ENCODE data around the gene UFD1. TPM values are rescaled to one million over a fixed set of nuclear protein-coding genes. Genes with fewer than 3 reads are reported as not detected.

Gene UFD1
- total and polyA plus RNA-seq, 12 donors, result 31.5 to 79.4 (median 43.5) TPM

GRCh38 chr22:19466848-19467752 lies 11.9 kb downstream of the UFD1 start:
- ATAC-seq, result no peak
- TF ChIP-seq, protein P1, sequence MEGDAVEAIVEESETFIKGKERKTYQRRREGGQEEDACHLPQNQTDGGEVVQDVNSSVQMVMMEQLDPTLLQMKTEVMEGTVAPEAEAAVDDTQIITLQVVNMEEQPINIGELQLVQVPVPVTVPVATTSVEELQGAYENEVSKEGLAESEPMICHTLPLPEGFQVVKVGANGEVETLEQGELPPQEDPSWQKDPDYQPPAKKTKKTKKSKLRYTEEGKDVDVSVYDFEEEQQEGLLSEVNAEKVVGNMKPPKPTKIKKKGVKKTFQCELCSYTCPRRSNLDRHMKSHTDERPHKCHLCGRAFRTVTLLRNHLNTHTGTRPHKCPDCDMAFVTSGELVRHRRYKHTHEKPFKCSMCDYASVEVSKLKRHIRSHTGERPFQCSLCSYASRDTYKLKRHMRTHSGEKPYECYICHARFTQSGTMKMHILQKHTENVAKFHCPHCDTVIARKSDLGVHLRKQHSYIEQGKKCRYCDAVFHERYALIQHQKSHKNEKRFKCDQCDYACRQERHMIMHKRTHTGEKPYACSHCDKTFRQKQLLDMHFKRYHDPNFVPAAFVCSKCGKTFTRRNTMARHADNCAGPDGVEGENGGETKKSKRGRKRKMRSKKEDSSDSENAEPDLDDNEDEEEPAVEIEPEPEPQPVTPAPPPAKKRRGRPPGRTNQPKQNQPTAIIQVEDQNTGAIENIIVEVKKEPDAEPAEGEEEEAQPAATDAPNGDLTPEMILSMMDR (IDR thresholded peaks at IDR 0.05), result no peak
- H3K4me3 ChIP-seq, result no peak overlapping the region
- H3K9me3 ChIP-seq, result no peaks in the 10 kb centered on the region
- peaks cover 10 to 100% (median 76%) of the 10 kb centered on the region in 9 donors for H3K36me3 ChIP-seq
- DNase-seq, result no peak
- H3K27me3 ChIP-seq, result no peaks in the 10 kb centered on the region
- no peaks in the 10 kb centered on the region for H3K4me1 ChIP-seq
- no peak overlapping the region for H3K27ac ChIP-seq
- 94% methylated on average over 9 of the region's 9 CpGs for WGBS, 2 donors
- intact Hi-C loops (cut with DNase I), result loop anchor here in 1 of 10 donors (10.0 kb wide), 1 partner anchor 82 kb away; no protein-coding TSS in a partner anchor

GRCh38 chr22:19466126-19466716 lies 12.8 kb downstream of the UFD1 start:
- WGBS, 2 donors, result 89 to 95% methylated on average over 14 of the region's 14 CpGs
- H3K27ac ChIP-seq, result no peak overlapping the region
- H3K9me3 ChIP-seq, result no peaks in the 10 kb centered on the region
- H3K27me3 ChIP-seq, result no peaks in the 10 kb centered on the region
- H3K4me3 ChIP-seq, result no peak overlapping the region
- DNase-seq (no peak), ATAC-seq (no peak)
- H3K36me3 ChIP-seq, result peaks cover 10 to 100% (median 70%) of the 10 kb centered on the region in 9 donors
- intact Hi-C loops (cut with DNase I), result loop anchor here in 1 of 10 donors (10.0 kb wide), 1 partner anchor 81 kb away; no protein-coding TSS in a partner anchor
- TF ChIP-seq, protein P1 (IDR thresholded peaks at IDR 0.05), result no peak
- H3K4me1 ChIP-seq, result no peaks in the 10 kb centered on the region

- H3K27ac ChIP-seq, result no peak overlapping the region
- H3K27me3 ChIP-seq, result no peaks in the 10 kb centered on the region
- no peaks in the 10 kb centered on the region for H3K4me1 ChIP-seq
- ATAC-seq (no peak), DNase-seq (no peak)
- H3K36me3 ChIP-seq, result peaks cover 10 to 100% (median 61%) of the 10 kb centered on the region in 9 donors
- TF ChIP-seq, protein P1 (IDR thresholded peaks at IDR 0.05), result no peak
- intact Hi-C loops (cut with DNase I), result loop anchor here in 1 of 10 donors (10.0 kb wide), 1 partner anchor 80 kb away; no protein-coding TSS in a partner anchor
- no peak overlapping the region for H3K4me3 ChIP-seq
- WGBS, 2 donors, result 88 to 91% methylated on average over 4 of the region's 4 CpGs
- H3K9me3 ChIP-seq, result no peaks in the 10 kb centered on the region
Observed at GRCh38 chr22:19464975-19465374, 14.0 kb downstream of the UFD1 start.

GRCh38 chr22:19464546-19464945 lies 14.4 kb downstream of the UFD1 start:
- WGBS, 2 donors, result 71 to 79% methylated on average over 1 of the region's 1 CpG
- no peaks in the 10 kb centered on the region for H3K27me3 ChIP-seq
- TF ChIP-seq, protein P1 (IDR thresholded peaks at IDR 0.05), result no peak
- no peaks in the 10 kb centered on the region for H3K9me3 ChIP-seq
- no peaks in the 10 kb centered on the region for H3K4me1 ChIP-seq
- intact Hi-C loops (cut with DNase I), result loop anchor here in 1 of 10 donors (10.0 kb wide), 1 partner anchor 80 kb away; no protein-coding TSS in a partner anchor
- ATAC-seq, result no peak
- H3K4me3 ChIP-seq, result no peak overlapping the region
- H3K36me3 ChIP-seq, result peaks cover 10 to 100% (median 59%) of the 10 kb centered on the region in 9 donors
- no peak overlapping the region for H3K27ac ChIP-seq
- no peak for DNase-seq

Data from heart right ventricle (tissue), 16 donors.